ENCODE results near the gene PIK3R6. TPM values are rescaled to one million over a fixed set of nuclear protein-coding genes. Genes with fewer than 3 reads are reported as not detected.
A peak's percentile ranks its signal among the peaks of the same experiment; 100 is the strongest.

PIK3R6 gene
- total RNA-seq, 1 donor from 2014 or later: not detected

GRCh38 chr17:8894673-8895578 lies 27.5 kb upstream of the PIK3R6 start:
- H3K36me3 Mint-ChIP-seq (ENCODE audit: unreplicated experiment): no peaks in the 10 kb centered on the region
- no peaks in the 10 kb centered on the region for H3K9me3 Mint-ChIP-seq (ENCODE audit: unreplicated experiment)
- peaks cover 27% of the 10 kb centered on the region for H3K27me3 Mint-ChIP-seq (ENCODE audit: unreplicated experiment)
- no peak overlapping the region for H3K27ac Mint-ChIP-seq (ENCODE audit: unreplicated experiment)
- peak; percentile 90 for TF ChIP-seq CTCF (IDR thresholded peaks at IDR 0.05)
- H3K4me1 Mint-ChIP-seq (ENCODE audit: unreplicated experiment): peaks cover 2% of the 10 kb centered on the region
- no peak for DNase-seq (ENCODE audit: extremely low spot score, unreplicated experiment)
- no peak overlapping the region for H3K4me3 Mint-ChIP-seq (ENCODE audit: unreplicated experiment)

GRCh38 chr17:8894202-8894671 lies 26.8 kb upstream of the PIK3R6 start:
- Mint-ChIP-seq H3K36me3 (ENCODE audit: unreplicated experiment) (no peaks in the 10 kb centered on the region), H3K27ac (ENCODE audit: unreplicated experiment) (no peak overlapping the region), H3K9me3 (ENCODE audit: unreplicated experiment) (no peaks in the 10 kb centered on the region), H3K27me3 (ENCODE audit: unreplicated experiment) (peaks cover 25% of the 10 kb centered on the region), H3K4me3 (ENCODE audit: unreplicated experiment) (no peak overlapping the region), H3K4me1 (ENCODE audit: unreplicated experiment) (peaks cover 2% of the 10 kb centered on the region)
- no peak for TF ChIP-seq CTCF (IDR thresholded peaks at IDR 0.05)
- DNase-seq (ENCODE audit: extremely low spot score, unreplicated experiment): no peak

GRCh38 chr17:8893621-8894201 lies 26.2 kb upstream of the PIK3R6 start:
- Mint-ChIP-seq H3K4me3 (ENCODE audit: unreplicated experiment) (no peak overlapping the region), H3K36me3 (ENCODE audit: unreplicated experiment) (no peaks in the 10 kb centered on the region), H3K27ac (ENCODE audit: unreplicated experiment) (no peak overlapping the region), H3K27me3 (ENCODE audit: unreplicated experiment) (peaks cover 19% of the 10 kb centered on the region), H3K4me1 (ENCODE audit: unreplicated experiment) (peaks cover 2% of the 10 kb centered on the region), H3K9me3 (ENCODE audit: unreplicated experiment) (no peaks in the 10 kb centered on the region)
- no peak for TF ChIP-seq CTCF (IDR thresholded peaks at IDR 0.05)
- DNase-seq (ENCODE audit: extremely low spot score, unreplicated experiment): no peak

- no peaks in the 10 kb centered on the region for H3K36me3 Mint-ChIP-seq (ENCODE audit: unreplicated experiment)
- H3K4me1 Mint-ChIP-seq (ENCODE audit: unreplicated experiment): peaks cover 2% of the 10 kb centered on the region
- no peak for DNase-seq (ENCODE audit: extremely low spot score, unreplicated experiment)
- peaks cover 17% of the 10 kb centered on the region for H3K27me3 Mint-ChIP-seq (ENCODE audit: unreplicated experiment)
- no peaks in the 10 kb centered on the region for H3K9me3 Mint-ChIP-seq (ENCODE audit: unreplicated experiment)
- H3K27ac Mint-ChIP-seq (ENCODE audit: unreplicated experiment): no peak overlapping the region
- H3K4me3 Mint-ChIP-seq (ENCODE audit: unreplicated experiment): no peak overlapping the region
- no peak for TF ChIP-seq CTCF (IDR thresholded peaks at IDR 0.05)
Measured at GRCh38 chr17:8893059-8893458, 25.6 kb upstream of the PIK3R6 start.

- Mint-ChIP-seq H3K4me1 (ENCODE audit: unreplicated experiment) (peaks cover 2% of the 10 kb centered on the region), H3K36me3 (ENCODE audit: unreplicated experiment) (no peaks in the 10 kb centered on the region), H3K27ac (ENCODE audit: unreplicated experiment) (no peak overlapping the region), H3K27me3 (ENCODE audit: unreplicated experiment) (peaks cover 10% of the 10 kb centered on the region), H3K4me3 (ENCODE audit: unreplicated experiment) (no peak overlapping the region), H3K9me3 (ENCODE audit: unreplicated experiment) (no peaks in the 10 kb centered on the region)
- TF ChIP-seq CTCF (IDR thresholded peaks at IDR 0.05): no peak
- DNase-seq (ENCODE audit: extremely low spot score, unreplicated experiment): no peak
Measured at GRCh38 chr17:8892338-8892690, 24.8 kb upstream of the PIK3R6 start.

Measured in osteocyte (in vitro differentiated cells).